Trophoblast cell (in vitro differentiated cells and primary cell): ENCODE data around the gene TMEM247.

Experiments used
- DNase-seq, 2 donors: peaks; one replicate each; pipeline ENCODE4 v3.0.0-alpha.2; 2016
- H2AFZ ChIP-seq: 2 replicates; pipeline ENCODE4 v1.6.1; 2013; ENCODE audit warnings: low read length, moderate library complexity, mild to moderate bottlenecking; ENCODE audit not compliant: insufficient read depth, poor library complexity
- H2AK5ac ChIP-seq: 2 replicates; pipeline ENCODE4 v1.6.1; 2013; ENCODE audit warnings: mild to moderate bottlenecking, low read length
- H2BK120ac ChIP-seq: 2 replicates; pipeline ENCODE4 v1.6.1; 2013; ENCODE audit warnings: low read length, mild to moderate bottlenecking, moderate library complexity; ENCODE audit not compliant: insufficient read depth, poor library complexity
- H2BK12ac ChIP-seq: 2 replicates; pipeline ENCODE4 v1.6.1; 2013; ENCODE audit warnings: mild to moderate bottlenecking, low read length, moderate library complexity
- H2BK5ac ChIP-seq: 2 replicates; pipeline ENCODE4 v1.6.1; 2013; ENCODE audit warnings: low read length, low read depth, moderate library complexity, mild to moderate bottlenecking; ENCODE audit not compliant: poor library complexity
- H3K14ac ChIP-seq: 2 replicates; pipeline ENCODE4 v1.6.1; 2013; ENCODE audit warnings: mild to moderate bottlenecking, low read length
- H3K18ac ChIP-seq: 2 replicates; pipeline ENCODE4 v1.6.1; 2013; ENCODE audit warnings: mild to moderate bottlenecking, low read length
- H3K23ac ChIP-seq: 2 replicates; pipeline ENCODE4 v1.6.1; 2013; ENCODE audit warnings: low read length
- H3K27ac ChIP-seq: 2 replicates; pipeline ENCODE4 v1.5.1; 2013; ENCODE audit warnings: low read depth, mild to moderate bottlenecking, inconsistent platforms, low read length, moderate library complexity
- H3K27me3 ChIP-seq: 2 replicates; pipeline ENCODE4 v1.6.1; 2013; ENCODE audit warnings: inconsistent platforms, mild to moderate bottlenecking, low read length, moderate library complexity; ENCODE audit not compliant: insufficient read depth
- H3K36me3 ChIP-seq, 2 experiments: 1 replicate in 1 of 2; 2 replicates in 1 of 2; pipeline ENCODE4 v1.6.1; 2013; ENCODE audit warnings: low read length in 2 of 2, mild to moderate bottlenecking in 2 of 2, moderate library complexity in 1 of 2; ENCODE audit not compliant: insufficient read depth in 2 of 2, control insufficient read depth in 1 of 2
- H3K4ac ChIP-seq: 2 replicates; pipeline ENCODE4 v1.6.1; 2013; ENCODE audit warnings: low read depth, mild to moderate bottlenecking, low read length, moderate library complexity
- H3K4me1 ChIP-seq, 2 experiments: 1 replicate in 1 of 2; 2 replicates in 1 of 2; pipeline ENCODE4 v1.6.1; 2013; ENCODE audit warnings: low read length in 2 of 2, mild to moderate bottlenecking in 2 of 2, moderate library complexity in 1 of 2; ENCODE audit not compliant: insufficient read depth in 2 of 2, control insufficient read depth in 1 of 2
- H3K4me2 ChIP-seq: 2 replicates; pipeline ENCODE4 v1.6.1; 2013; ENCODE audit warnings: inconsistent platforms, mild to moderate bottlenecking, low read length, moderate library complexity
- H3K4me3 ChIP-seq: 2 replicates; pipeline ENCODE4 v1.5.1; 2013; ENCODE audit warnings: mild to moderate bottlenecking, low read depth, low read length, inconsistent platforms
- H3K79me1 ChIP-seq: one replicate; pipeline ENCODE4 v1.6.1; 2013; ENCODE audit warnings: low read length
- H3K79me2 ChIP-seq: 2 replicates; pipeline ENCODE4 v1.6.1; 2013; ENCODE audit warnings: low read length, mild to moderate bottlenecking; ENCODE audit not compliant: control insufficient read depth, insufficient read depth, poor library complexity
- H3K9ac ChIP-seq: 2 replicates; pipeline ENCODE4 v1.6.1; 2013; ENCODE audit warnings: mild to moderate bottlenecking, low read length
- H3K9me3 ChIP-seq: 2 replicates; pipeline ENCODE4 v1.6.1; 2013; ENCODE audit warnings: low read depth, mild to moderate bottlenecking, control low read depth, inconsistent platforms, low read length; ENCODE audit not compliant: insufficient read depth
- H4K12ac ChIP-seq: 2 replicates; pipeline ENCODE4 v1.6.1; 2013; ENCODE audit warnings: low read depth, mild to moderate bottlenecking, low read length, moderate library complexity
- H4K8ac ChIP-seq: 2 replicates; pipeline ENCODE4 v1.6.1; 2013; ENCODE audit warnings: low read depth, mild to moderate bottlenecking, low read length, moderate library complexity
- H4K91ac ChIP-seq: one replicate; pipeline ENCODE4 v1.6.1; 2013; ENCODE audit warnings: low read depth, mild to moderate bottlenecking, low read length, moderate library complexity
- WGBS: extraction: QIAGEN DNeasy Blood & Tissue Kit; methylation state at CpG from one replicate; pipeline ENCODE4 v1.1.7; 2013; ENCODE audit warnings: missing lambda C conversion rate; ENCODE audit not compliant: insufficient read length, insufficient coverage; ENCODE audit errors: extremely low coverage; 5-methylcytosine and 5-hydroxymethylcytosine counted together

The TMEM247 gene

GRCh38 chr2:46448111-46448510 is 31.3 kb upstream of the TMEM247 start:
- no peak for DNase-seq

GRCh38 chr2:46448641-46449040 is 30.7 kb upstream of the TMEM247 start:
- no peaks in the 10 kb centered on the region for H3K27me3 ChIP-seq

More at GRCh38 chr2:46448111-46448510, 31.3 kb upstream of the TMEM247 start:
- no peak overlapping the region for H4K91ac ChIP-seq
- H3K9me3 ChIP-seq: peaks cover 2% of the 10 kb centered on the region
- no CpG with 5 or more reads among the region's 6 CpGs for WGBS
- H3K27me3 ChIP-seq: no peaks in the 10 kb centered on the region
- H2AK5ac ChIP-seq: no peak overlapping the region
- no peak overlapping the region for H3K23ac ChIP-seq
- H3K18ac ChIP-seq: no peak overlapping the region
- H3K79me1 ChIP-seq: no peaks in the 10 kb centered on the region
- no peak overlapping the region for H2AFZ ChIP-seq
- H4K8ac ChIP-seq: no peak overlapping the region
- no peak overlapping the region for H2BK5ac ChIP-seq
- peak overlapping the region; percentile 43 for H3K14ac ChIP-seq
- no peak overlapping the region for H3K4ac ChIP-seq
- H3K9ac ChIP-seq: no peak overlapping the region
- no peak overlapping the region for H4K12ac ChIP-seq
- H3K36me3 ChIP-seq: no peaks in the 10 kb centered on the region
- H3K4me2 ChIP-seq: no peak overlapping the region
- no peaks in the 10 kb centered on the region for H3K79me2 ChIP-seq
- H2BK120ac ChIP-seq: no peak overlapping the region
- no peaks in the 10 kb centered on the region for H3K4me1 ChIP-seq
- no peak overlapping the region for H3K4me3 ChIP-seq
- H3K27ac ChIP-seq: no peak overlapping the region
- no peak overlapping the region for H2BK12ac ChIP-seq

GRCh38 chr2:46449700-46450099 is 29.7 kb upstream of the TMEM247 start:
- Histone ChIP-seq H3K79me2 (no peaks in the 10 kb centered on the region), H3K79me1 (no peaks in the 10 kb centered on the region), H3K9me3 (peaks cover 2% of the 10 kb centered on the region), H3K27me3 (no peaks in the 10 kb centered on the region), H2BK120ac (no peak overlapping the region), H2AK5ac (no peak overlapping the region), H3K18ac (no peak overlapping the region), H3K36me3 (no peaks in the 10 kb centered on the region), H3K14ac (no peak overlapping the region), H4K8ac (no peak overlapping the region), H3K23ac (no peak overlapping the region), H2BK5ac (no peak overlapping the region), H3K4me3 (no peak overlapping the region), H3K4me2 (no peak overlapping the region), H3K27ac (no peak overlapping the region), H2AFZ (no peak overlapping the region), H4K12ac (no peak overlapping the region), H3K4me1 (no peaks in the 10 kb centered on the region), H4K91ac (no peak overlapping the region), H3K4ac (no peak overlapping the region), H3K9ac (no peak overlapping the region), H2BK12ac (no peak overlapping the region)
- no peak for DNase-seq

More at GRCh38 chr2:46448641-46449040, 30.7 kb upstream of the TMEM247 start:
- H3K79me1 ChIP-seq: no peaks in the 10 kb centered on the region
- no peak overlapping the region for H3K18ac ChIP-seq
- no peak overlapping the region for H3K27ac ChIP-seq
- H3K9ac ChIP-seq: no peak overlapping the region
- no peak overlapping the region for H2AFZ ChIP-seq
- H4K8ac ChIP-seq: no peak overlapping the region
- H3K79me2 ChIP-seq: no peaks in the 10 kb centered on the region
- H3K4ac ChIP-seq: no peak overlapping the region
- peak in 1 of 2 donors; percentile 43 for DNase-seq
- H3K36me3 ChIP-seq: no peaks in the 10 kb centered on the region
- no peak overlapping the region for H2AK5ac ChIP-seq
- no peak overlapping the region for H2BK12ac ChIP-seq
- H4K91ac ChIP-seq: no peak overlapping the region
- H3K14ac ChIP-seq: no peak overlapping the region
- H3K9me3 ChIP-seq: peaks cover 2% of the 10 kb centered on the region
- H3K23ac ChIP-seq: no peak overlapping the region
- H2BK5ac ChIP-seq: no peak overlapping the region
- H3K4me2 ChIP-seq: no peak overlapping the region
- no peak overlapping the region for H2BK120ac ChIP-seq
- no peak overlapping the region for H3K4me3 ChIP-seq
- H4K12ac ChIP-seq: no peak overlapping the region
- H3K4me1 ChIP-seq: no peaks in the 10 kb centered on the region

- Histone ChIP-seq H3K4me2 (no peak overlapping the region), H2AK5ac (no peak overlapping the region), H3K36me3 (no peaks in the 10 kb centered on the region), H3K14ac (no peak overlapping the region), H3K27me3 (no peaks in the 10 kb centered on the region), H4K8ac (no peak overlapping the region), H3K9me3 (no peaks in the 10 kb centered on the region), H3K4me1 (no peaks in the 10 kb centered on the region), H3K18ac (no peak overlapping the region), H3K9ac (no peak overlapping the region), H4K91ac (no peak overlapping the region), H3K27ac (no peak overlapping the region), H3K79me2 (no peaks in the 10 kb centered on the region), H2BK5ac (no peak overlapping the region), H3K23ac (no peak overlapping the region), H2BK12ac (no peak overlapping the region), H3K4ac (no peak overlapping the region), H2AFZ (no peak overlapping the region), H3K4me3 (no peak overlapping the region), H4K12ac (no peak overlapping the region), H2BK120ac (no peak overlapping the region), H3K79me1 (no peaks in the 10 kb centered on the region)
- peak; percentile 46 to 81 for DNase-seq
- WGBS: no CpG with 5 or more reads among the region's 9 CpGs
Observed at GRCh38 chr2:46451131-46451711, 28.1 kb upstream of the TMEM247 start.
